GM18499 (cell line): ENCODE data around the gene MEIS2.

Experiments used
- ATAC-seq: cut with Tn5 transposase; IDR thresholded peaks from one replicate; pipeline ENCODE4 v1.9.1; 2021; ENCODE audit warnings: moderate number of reproducible peaks; ENCODE audit not compliant: insufficient read depth, unreplicated experiment

MEIS2 gene

DNA sequence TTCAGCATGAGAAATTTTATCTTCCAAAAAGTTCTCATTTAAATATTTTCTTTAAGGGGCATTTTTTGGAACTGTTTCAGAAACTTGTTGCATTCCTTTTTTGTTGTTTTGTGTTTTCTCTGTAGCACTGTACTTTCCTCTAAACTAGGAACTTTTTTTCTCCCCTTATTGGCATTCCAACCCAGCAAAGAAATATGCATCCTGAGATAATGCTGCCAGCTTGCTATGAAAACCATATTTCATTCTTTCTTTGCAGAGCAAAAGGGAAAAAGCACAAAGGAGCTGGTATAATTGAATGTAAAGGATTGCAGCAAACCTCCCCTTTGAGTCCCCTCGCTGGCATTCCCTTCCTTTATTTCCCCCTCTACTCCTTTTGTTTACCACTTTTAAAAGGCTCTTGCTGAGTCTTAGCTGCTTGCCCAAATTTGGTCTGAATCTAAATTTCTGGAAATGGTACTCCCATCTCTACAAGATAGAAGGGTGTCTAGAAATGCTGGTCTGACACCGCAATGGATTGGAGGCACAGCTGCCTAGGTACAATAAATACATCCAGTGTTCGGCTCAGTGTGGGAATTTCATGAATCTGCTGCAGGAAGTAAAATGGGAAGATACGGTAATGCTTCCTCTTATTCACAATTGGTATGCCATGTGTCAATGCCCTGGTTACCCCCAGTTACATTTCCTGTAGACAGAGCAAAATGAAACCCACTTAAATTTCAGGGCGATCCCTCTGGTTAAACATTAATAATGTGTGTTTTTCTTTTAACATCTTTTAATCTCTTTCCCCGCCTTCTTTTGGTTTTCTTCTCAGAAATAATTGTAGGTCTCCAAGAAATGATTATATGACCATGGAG is 156.6 kb downstream of the MEIS2 start:
- ATAC-seq, result no peak

DNA sequence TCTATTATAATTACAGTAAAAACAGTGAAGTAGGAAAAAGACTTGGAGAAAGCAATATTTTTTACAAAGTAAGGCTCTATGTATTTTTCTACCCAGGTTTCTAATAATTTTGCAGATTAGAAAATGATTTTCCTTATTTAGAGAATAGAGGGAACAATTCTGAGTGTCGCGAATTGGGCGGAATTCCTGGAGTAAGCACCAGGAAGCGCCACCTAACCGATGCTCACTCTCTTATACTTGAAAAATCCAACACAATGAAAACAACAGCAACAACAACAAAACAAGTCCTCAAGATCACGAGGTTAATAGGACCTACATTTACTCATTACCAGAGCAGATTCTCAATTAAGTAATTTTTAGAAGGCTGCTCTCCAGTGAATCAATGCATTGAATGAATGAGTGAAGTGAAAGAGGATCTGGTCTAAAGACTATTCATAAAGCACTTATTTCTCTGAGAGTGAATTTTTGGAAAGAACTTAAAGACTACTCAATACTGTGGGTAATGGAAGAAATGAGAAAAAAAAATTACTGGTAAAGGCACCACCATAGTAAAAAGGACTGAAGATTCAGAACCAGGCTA is 158.0 kb downstream of the MEIS2 start:
- ATAC-seq, result no peak

DNA sequence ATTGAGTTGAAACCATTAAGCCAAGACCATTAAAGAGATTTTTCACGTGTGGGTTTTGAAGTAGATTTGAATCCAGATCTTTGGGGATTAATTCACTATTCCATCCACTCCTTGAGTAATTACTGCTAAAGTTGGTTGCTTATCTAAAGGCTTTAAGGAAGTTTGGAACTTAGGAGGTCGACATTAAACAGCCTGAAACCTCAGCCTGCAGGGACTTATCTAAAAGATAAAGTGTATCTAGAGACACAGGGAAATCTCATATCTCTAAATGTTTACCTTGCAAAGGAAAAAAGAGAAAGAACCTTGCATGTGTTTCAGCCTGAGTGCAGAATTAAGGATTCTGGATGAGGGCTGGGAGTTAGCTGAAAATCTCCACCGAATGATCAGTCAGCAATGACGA is 158.6 kb downstream of the MEIS2 start:
- ATAC-seq, result no peak

DNA sequence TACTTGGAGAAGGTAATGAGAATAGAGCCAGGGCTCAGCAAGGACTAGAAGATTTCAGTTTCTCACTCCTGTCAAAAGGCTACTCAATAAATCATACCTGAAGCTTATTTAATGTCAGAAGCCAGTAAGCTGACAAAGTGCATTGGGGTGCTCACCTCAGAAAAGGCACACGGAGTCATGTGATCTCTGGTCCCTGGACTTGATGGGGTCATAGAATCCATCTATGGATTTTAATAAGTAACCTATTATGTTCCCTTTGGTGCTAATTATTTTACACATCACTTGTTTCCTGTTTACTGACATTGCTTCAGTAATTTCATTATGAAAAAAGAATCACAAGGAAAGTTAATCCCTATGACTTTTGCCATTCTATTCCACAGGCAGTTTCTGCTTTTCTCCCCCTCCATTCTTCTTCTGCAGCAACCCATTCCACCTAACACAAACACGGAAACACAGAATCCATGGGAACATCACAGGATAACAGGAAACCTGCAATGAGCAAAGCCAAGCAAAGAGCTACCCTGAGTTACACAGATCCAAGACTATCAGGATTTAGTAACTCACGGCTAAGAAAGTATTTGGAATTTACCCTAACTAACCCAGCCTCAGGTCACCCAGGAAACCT is 159.6 kb downstream of the MEIS2 start:
- no peak for ATAC-seq

DNA sequence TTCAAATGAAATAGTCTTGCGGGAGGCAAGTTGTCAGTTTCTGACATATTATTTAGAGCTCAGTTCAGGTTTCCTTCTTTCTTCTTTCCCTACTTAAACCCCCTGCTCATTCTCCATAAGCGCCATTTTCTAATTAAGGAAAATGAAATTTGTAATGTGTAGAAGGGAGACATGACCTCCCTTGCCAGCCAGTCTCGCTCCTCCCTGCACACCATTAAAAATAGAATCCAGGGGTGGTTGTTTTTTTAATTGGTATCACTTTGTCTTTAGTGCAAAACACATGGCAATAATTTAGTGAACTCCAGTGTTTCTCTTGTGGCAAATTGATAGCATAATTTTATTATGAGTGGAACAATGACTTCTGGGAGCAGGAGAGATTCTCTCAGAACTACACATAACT is 160.1 kb downstream of the MEIS2 start:
- no peak for ATAC-seq

DNA sequence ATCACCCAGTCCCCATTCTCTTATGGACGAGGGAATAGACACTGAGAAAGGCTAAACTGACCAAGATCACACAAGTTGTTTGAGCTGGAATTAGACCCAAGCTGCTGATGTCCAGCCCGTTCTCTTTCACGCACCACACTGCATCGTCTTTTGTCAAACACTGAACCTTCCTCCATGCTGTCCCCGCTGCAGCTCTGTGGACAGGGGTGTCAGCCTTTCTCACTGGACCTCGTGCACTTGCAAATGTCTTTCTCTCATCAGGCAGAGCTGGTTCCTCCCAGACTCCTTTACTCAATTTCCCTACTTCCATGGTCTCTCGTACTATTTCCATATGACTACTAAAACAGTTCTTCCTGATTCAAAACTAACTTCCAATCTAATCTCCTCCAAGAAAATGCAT is 161.6 kb downstream of the MEIS2 start:
- ATAC-seq, result no peak

DNA sequence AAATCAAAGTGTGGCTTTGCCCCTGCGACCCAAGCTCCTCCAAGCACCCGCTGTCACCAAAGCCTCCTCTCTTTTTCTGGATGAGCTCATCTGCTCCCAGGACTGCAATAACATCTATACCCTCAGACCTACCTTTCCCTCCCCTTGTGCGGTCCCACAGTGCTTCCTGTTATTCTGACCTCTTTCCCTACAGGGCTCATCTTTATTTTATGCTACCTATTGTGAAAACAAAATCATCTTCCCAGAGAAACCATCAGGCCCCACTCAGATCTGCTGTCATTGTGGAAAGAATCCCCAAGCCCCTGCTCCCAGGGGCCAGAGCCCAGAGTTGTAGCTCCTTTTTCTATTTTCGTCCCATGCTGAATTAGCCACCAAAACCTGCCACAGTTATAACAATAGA is 162.2 kb downstream of the MEIS2 start:
- ATAC-seq, result no peak

DNA sequence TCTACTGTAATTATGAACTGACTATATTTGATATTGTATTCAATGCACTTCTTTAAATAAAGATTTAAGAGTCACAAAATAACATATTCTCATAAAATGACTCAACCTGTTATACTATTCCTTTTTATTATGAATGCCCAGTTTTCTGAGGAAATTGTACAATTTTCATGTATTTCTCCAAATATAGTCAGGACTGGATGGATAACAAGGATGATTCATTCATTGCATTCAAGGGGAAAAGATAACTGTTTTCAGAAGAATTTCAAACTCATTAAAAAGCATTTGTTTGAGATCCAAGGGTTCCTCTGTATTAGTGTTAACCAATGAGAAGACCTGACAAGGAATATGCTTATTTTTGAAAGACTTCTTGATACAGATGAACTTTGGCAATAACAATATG is 163.7 kb downstream of the MEIS2 start:
- ATAC-seq, result no peak

DNA sequence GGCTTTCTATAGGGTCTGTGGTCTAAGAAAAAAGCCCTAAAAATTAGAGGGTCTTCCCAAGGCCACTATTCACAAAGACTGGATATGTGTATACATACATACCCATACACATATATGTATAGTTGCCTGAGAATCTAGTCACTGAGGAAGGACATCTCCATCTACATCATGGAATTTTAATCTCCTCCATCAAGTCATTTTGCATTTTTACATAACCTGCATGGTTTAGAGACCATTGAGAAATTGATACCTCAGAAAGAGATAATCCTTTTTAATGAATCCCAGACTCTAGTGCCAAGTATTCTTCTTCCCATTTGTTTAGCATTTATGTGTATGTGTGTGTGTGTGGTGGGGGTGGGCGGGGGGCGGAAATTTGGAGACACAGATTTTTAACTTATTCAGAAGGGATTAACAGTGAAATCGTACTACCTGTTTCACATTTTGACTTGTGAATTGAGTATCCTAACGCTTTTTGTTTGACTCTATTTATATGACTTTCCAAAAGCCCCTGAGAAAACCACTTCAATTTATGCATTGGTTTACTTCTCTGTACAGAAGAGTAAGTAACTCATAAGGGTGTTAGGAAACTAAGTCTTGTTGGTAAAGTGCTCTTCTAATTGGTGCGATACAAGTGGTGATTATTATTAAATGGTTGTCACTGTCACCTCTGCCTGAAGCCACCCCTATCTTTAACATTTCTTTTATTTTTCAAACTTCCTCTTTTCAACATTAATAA is 166.9 kb downstream of the MEIS2 start:
- ATAC-seq, result no peak

DNA sequence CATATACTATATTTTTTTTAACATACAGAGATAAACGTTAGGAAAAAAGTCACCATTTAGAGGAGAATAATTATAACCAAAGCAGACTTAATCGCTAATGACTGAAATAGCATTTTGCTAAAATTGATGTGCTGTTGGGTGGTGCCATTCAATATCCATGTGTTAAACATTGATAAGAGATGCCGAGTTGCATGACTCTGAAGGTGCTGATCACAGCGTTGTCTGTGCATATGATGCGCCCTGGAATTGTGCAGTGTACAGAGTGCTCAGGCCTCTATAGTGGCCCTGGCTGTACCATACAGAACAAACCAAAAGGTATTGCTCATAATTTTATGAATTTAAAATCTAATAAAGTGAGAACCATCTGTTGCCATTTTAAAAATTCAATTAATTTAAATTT is 168.3 kb downstream of the MEIS2 start:
- ATAC-seq, result no peak

DNA sequence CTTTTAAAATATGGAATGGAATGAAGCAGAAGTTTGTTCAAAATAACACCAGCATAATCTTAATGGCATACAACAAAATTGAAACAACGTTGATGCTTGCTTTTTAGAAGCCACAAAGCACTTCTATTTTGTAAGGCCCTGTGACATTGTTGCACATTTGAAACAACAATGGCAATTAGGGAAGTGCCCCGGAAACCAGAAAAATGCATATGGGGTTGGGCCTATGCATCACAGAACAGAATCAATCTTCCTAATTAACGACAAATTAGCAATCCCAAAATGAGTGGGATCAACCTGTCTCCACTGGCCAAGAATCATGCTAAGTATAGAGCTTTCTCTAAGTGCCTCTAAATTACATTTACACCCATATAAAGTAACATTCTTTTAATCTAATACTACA is 168.9 kb downstream of the MEIS2 start:
- ATAC-seq, result no peak

DNA sequence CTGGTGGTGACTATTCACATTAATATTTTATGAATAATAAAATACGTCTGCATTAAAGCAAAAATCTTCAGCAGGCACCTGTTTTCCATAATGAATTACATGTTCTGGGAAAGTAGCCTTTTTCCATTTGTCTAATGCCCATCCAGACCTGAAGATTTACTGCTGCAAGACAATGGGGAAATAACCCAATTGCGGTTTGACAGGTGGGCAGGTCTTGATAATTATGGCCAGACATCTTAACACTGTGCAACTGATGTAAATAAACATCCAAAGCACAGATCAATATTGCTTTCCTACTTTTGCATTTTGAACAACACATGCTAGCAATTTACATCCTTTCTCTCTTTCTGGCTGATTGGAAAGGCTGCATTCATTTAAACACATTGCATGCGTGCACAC is 173.9 kb downstream of the MEIS2 start:
- ATAC-seq, result no peak

DNA sequence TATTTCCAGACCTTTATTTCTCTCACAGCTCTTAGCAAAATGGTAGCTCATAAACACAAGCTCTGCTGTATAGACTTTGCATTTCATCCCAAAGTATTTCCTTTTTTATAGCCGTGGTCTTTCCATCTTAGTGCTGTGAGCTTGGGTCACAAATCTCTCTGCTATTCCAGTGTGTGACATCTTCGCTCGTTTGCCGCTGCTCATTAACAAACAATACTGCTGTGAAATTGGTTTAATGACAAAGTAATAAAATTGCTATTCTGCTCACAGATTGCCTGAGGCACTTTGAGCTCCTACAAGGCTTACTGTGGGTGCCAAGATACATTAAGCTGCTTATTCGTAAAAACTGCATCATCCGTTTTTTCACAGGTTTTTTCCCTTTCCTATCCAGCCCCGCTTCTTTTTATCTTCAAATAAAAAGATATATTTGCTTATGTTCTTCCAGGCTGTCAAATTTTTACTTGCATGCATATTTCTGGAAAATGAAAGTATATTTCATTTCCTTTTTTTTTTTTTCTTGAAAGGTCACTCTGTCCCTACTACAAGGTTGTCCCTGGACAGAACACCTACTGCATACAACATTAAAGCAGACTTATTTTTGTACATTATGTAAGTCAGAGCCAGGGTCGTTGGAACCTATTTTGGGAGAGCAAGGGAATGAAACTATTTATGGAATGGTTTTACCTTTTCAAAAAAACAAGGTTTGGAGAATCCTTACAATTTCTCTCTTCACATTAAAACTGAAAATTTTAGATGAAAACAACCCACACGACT is 174.5 kb downstream of the MEIS2 start:
- no peak for ATAC-seq

DNA sequence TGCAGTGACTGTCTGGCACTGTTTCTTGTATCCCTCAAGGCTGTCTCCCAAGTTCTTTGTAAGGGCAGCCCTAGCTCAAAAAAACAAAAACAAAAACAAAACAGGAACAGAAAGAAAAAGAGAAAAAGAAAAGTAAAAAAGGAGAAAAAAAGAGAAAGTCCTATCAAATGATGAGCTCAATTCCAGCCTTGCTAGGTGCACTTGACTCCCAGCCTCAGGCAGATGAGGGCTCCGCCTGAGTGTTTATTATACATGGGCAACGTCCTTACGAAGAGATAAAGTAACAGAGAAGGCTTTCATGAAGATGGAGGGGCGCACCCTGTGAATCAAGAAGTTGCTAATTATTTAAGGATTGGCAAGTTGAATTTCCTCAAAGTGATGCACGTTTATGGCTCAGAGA is 175.3 kb downstream of the MEIS2 start:
- no peak for ATAC-seq

DNA sequence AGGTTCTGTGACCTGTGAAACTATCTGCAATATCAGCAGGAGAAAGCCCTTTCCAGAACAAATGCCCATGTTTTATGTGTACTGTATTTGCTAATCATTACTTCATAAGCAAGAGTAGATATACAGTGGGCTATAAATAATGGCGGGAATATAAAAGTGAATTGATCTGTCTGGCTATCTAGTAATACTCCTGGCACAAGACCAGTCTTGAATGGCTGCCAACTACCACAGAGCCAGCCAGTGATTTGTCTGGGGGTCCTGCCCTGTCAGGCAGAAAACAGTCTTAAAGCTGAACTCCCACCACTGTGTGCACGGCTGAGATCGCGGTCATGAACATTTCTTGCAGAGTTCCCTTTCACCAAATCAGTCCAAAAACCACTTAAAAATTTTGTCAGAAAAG is 176.3 kb downstream of the MEIS2 start:
- ATAC-seq, result no peak

DNA sequence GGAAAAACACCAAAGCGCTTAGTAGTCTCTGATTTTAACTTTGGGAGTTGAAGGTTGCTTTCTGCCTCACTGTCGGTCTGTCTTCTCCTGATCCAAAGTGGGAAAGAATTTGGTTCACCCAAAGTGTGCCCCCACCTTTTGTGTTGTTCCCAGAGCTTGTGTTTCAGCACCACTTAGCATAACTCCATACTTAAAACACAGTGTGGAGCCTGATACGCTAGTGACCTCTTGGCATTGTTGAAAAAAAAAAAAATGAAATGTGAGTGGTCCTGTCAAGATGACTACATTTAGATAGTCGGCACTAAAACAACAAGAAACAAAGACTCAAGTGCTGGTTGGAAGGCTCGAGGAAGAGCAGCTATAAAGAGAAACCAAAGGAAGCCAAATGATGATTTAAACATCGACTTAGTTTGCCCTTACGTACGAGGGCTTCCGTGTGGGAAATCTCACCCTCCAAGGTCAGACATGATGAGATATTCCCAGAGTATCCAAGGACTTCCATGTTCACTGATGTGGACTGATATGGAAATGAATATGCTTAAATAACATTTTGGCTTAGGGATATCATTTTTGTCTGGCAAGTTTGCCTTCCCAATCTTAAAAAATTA is 178.8 kb downstream of the MEIS2 start:
- ATAC-seq, result no peak

DNA sequence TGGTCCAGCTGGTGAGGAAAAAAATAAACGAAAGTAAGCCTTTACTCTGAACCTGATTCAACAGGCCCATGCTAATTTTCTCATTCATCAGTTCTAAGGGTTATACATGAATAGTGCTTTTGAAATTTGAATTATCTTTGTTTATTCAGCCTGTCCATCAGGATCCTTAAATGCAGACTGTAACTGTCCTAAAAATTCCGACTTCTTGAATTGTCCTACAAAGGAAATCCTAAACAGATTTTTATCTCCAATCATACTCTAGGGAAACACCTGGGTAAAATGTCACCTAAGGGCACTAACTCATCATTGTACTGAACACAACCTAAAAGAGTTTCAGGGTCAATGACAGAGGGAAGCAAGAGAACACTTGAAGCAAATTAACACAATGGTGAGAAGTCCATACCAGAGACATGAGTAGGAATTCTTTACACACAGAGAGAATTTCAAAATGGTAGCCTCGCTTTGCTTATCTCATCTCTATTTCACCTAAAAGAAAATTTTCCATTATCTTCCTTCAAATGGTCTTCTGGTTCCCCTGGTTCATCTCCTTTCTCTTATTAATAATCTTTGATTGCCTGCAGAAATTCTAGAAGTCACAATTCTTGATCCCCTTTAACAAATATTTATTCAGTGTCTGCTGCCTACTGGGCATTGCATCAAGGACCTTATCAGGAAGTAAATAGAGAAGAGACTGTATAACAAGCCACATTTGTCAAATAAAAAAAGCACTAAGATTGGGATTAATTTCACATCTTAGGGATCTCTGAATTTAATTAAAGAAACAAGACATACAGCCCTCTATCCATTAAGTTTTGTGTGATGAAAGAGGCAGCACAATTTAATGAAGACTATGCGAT is 182.7 kb downstream of the MEIS2 start:
- no peak for ATAC-seq

DNA sequence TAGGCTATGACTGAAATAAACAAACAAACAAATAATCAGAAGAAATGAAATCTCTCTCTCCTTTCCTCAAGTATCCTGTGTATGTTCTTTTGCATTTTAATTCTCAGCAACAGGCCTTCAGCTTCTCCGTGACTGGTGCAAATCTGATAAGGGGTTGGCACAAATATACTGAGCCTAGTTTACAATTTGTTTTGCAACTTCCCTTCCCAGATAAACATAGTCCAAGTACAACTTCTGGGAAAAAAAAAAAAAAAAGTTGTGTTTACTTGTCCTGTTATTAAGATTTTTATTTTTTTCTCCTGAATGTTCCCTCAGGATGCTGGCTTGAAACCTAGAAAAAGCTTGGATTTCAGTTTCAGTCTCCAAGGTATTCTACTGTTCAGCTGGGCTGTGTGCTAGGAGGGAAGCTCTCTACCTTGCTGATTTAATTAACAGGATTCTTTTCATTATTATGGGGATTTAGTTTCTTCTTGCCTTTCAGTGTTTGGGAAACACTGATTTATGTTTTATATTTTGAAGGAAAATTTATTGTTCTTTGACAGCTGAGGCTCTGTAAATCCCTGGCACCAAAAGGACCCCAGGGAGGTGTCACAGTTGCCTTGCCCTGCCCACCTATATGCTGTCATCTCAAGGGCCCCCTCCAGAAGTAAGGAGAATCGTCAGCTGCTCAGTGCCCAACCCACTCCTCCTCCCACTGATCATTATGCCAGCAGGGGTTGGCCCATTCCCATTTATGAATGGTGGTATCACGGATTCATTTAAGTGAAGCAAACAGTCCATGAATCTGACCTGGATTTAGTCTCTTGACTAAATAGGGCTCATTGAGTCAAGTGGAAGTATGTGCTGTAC is 185.2 kb downstream of the MEIS2 start:
- ATAC-seq, result no peak
